Mesothelial cell of epicardium (in vitro differentiated cells): Measurements from ENCODE around the gene SMIM14. TPM values are rescaled to one million over a fixed set of nuclear protein-coding genes. Genes with fewer than 3 reads are reported as not detected.

Experiments
- DNase-seq, 2 experiments: peaks; one replicate each; pipeline ENCODE4 v3.0.0; 2021; ENCODE audit warnings: low spot score in 2 of 2; ENCODE audit not compliant: unreplicated experiment in 2 of 2
- H3K27ac Mint-ChIP-seq: 2 replicates; pipeline ENCODE4 v1.8.0; 2021; ENCODE audit warnings: mixed read lengths
- H3K27me3 Mint-ChIP-seq: 2 replicates; pipeline ENCODE4 v1.8.0; 2021; ENCODE audit warnings: low read depth, mixed read lengths
- H3K36me3 Mint-ChIP-seq: 2 replicates; pipeline ENCODE4 v1.8.0; 2021; ENCODE audit warnings: mixed read lengths
- H3K4me1 Mint-ChIP-seq: 2 replicates; pipeline ENCODE4 v1.8.0; 2021; ENCODE audit warnings: mixed read lengths
- H3K4me3 Mint-ChIP-seq: 2 replicates; pipeline ENCODE4 v1.8.0; 2021; ENCODE audit warnings: mild to moderate bottlenecking, moderate library complexity, mixed read lengths
- H3K9me3 Mint-ChIP-seq: 2 replicates; pipeline ENCODE4 v1.8.0; 2021; ENCODE audit warnings: mixed read lengths
- CTCF ChIP-seq: fragments of 200-600 bp; sonication (generic); IDR thresholded peaks from one replicate; pipeline ENCODE4 v1.5.0; 2021; ENCODE audit warnings: antibody characterized with exemption; ENCODE audit not compliant: unreplicated experiment
- total RNA-seq: library from RNA; stranded (reverse); gene quantifications from 3 replicates; pipeline ENCODE4 v1.2.1, GENCODE V29; 2021

The SMIM14 gene
- total RNA-seq, 1 donor from 2014 or later: 15.9 TPM

GRCh38 chr4:39637586-39638353, 895 bp downstream of the SMIM14 start:
- Mint-ChIP-seq H3K27ac (peak overlapping the region; percentile 97), H3K9me3 (no peaks in the 10 kb centered on the region)

GRCh38 chr4:39637221-39637585, 1.5 kb downstream of the SMIM14 start:
- no peaks in the 10 kb centered on the region for H3K36me3 Mint-ChIP-seq
- no peaks in the 10 kb centered on the region for H3K27me3 Mint-ChIP-seq
- H3K27ac Mint-ChIP-seq: peak overlapping the region; percentile 97
- H3K4me1 Mint-ChIP-seq: peaks cover 28% of the 10 kb centered on the region
- TF ChIP-seq CTCF: no peak
- peak overlapping the region; percentile 98 for H3K4me3 Mint-ChIP-seq
- no peak for DNase-seq
- H3K9me3 Mint-ChIP-seq: no peaks in the 10 kb centered on the region

More at GRCh38 chr4:39637586-39638353, 895 bp downstream of the SMIM14 start:
- TF ChIP-seq CTCF: no peak
- DNase-seq: peak; percentile 43 to 62
- Mint-ChIP-seq H3K36me3 (no peaks in the 10 kb centered on the region), H3K4me3 (peak overlapping the region; percentile 98), H3K4me1 (peaks cover 28% of the 10 kb centered on the region), H3K27me3 (no peaks in the 10 kb centered on the region)

- no peak for TF ChIP-seq CTCF
- Mint-ChIP-seq H3K27ac (peak overlapping the region; percentile 97), H3K27me3 (no peaks in the 10 kb centered on the region), H3K4me1 (peaks cover 28% of the 10 kb centered on the region), H3K4me3 (peak overlapping the region; percentile 98), H3K9me3 (no peaks in the 10 kb centered on the region), H3K36me3 (no peaks in the 10 kb centered on the region)
- no peak for DNase-seq
These were observed 2.0 kb downstream of the SMIM14 start for GRCh38 chr4:39636531-39637184.

- no peaks in the 10 kb centered on the region for H3K36me3 Mint-ChIP-seq
- TF ChIP-seq CTCF: no peak
- no peaks in the 10 kb centered on the region for H3K9me3 Mint-ChIP-seq
- no peak for DNase-seq
- H3K4me1 Mint-ChIP-seq: peaks cover 27% of the 10 kb centered on the region
- no peak overlapping the region for H3K4me3 Mint-ChIP-seq
- no peaks in the 10 kb centered on the region for H3K27me3 Mint-ChIP-seq
- H3K27ac Mint-ChIP-seq: peak overlapping the region; percentile 7
These were observed 3.6 kb downstream of the SMIM14 start for GRCh38 chr4:39635023-39635422.

GRCh38 chr4:39631700-39632079, 7.0 kb downstream of the SMIM14 start:
- no peak for TF ChIP-seq CTCF
- H3K27ac Mint-ChIP-seq: no peak overlapping the region
- peaks cover 11% of the 10 kb centered on the region for H3K4me1 Mint-ChIP-seq
- H3K4me3 Mint-ChIP-seq: no peak overlapping the region
- no peaks in the 10 kb centered on the region for H3K27me3 Mint-ChIP-seq
- DNase-seq: no peak
- H3K9me3 Mint-ChIP-seq: no peaks in the 10 kb centered on the region
- H3K36me3 Mint-ChIP-seq: no peaks in the 10 kb centered on the region
